Small intestine (tissue), 7 donors: ENCODE results near the gene PHLDA1. TPM values are rescaled to one million over a fixed set of nuclear protein-coding genes. Genes with fewer than 3 reads are reported as not detected.

Experiments
- DNase-seq, 2 donors: peaks; one replicate each; pipeline versions ENCODE4 v3.0.0 to v3.0.0-alpha.2; 2013
- FAIRE-seq: peaks from 2 replicates; lab custom pipeline; 2012; peaks lifted over from hg19 to GRCh38; lab: Jason Lieb, UNC
- H3K27ac ChIP-seq, 3 donors: one replicate each; pipeline ENCODE4 v1.5.1; 2013; ENCODE audit warnings: low read length in 2 of 3, mild to moderate bottlenecking in 2 of 3, control low read depth in 1 of 3, inconsistent platforms in 1 of 3, low read depth in 1 of 3, moderate library complexity in 1 of 3
- H3K27me3 ChIP-seq, 3 donors: one replicate each; pipeline ENCODE4 v1.6.1; 2013; ENCODE audit warnings: low read length in 3 of 3, inconsistent platforms in 1 of 3; ENCODE audit not compliant: control insufficient read depth in 3 of 3, insufficient read depth in 3 of 3
- H3K36me3 ChIP-seq, 3 donors: one replicate each; pipeline ENCODE4 v1.6.1; 2013; ENCODE audit warnings: low read length in 3 of 3, inconsistent platforms in 1 of 3, low read depth in 1 of 3, mild to moderate bottlenecking in 1 of 3, moderate library complexity in 1 of 3; ENCODE audit not compliant: control insufficient read depth in 3 of 3, insufficient read depth in 2 of 3
- H3K4me1 ChIP-seq, 3 donors: one replicate each; pipeline ENCODE4 v1.6.1; 2013; ENCODE audit warnings: low read length in 2 of 3, inconsistent platforms in 1 of 3, low read depth in 1 of 3, mild to moderate bottlenecking in 1 of 3, moderate library complexity in 1 of 3; ENCODE audit not compliant: control insufficient read depth in 3 of 3, insufficient read depth in 2 of 3
- H3K4me3 ChIP-seq, 3 donors: one replicate each; pipeline ENCODE4 v1.5.1; 2013; ENCODE audit warnings: low read length in 3 of 3, control low read depth in 1 of 3, inconsistent platforms in 1 of 3, low read depth in 1 of 3, mild to moderate bottlenecking in 1 of 3, moderate library complexity in 1 of 3
- H3K9me3 ChIP-seq, 2 donors: one replicate each; pipeline ENCODE4 v1.6.1; 2013; ENCODE audit warnings: low read depth in 1 of 2, low read length in 1 of 2; ENCODE audit not compliant: control insufficient read depth in 2 of 2, insufficient read depth in 1 of 2
- WGBS, 3 donors: extraction: QIAGEN DNeasy Blood & Tissue Kit; methylation state at CpG; one replicate each; pipeline ENCODE4 v1.1.7; 2013; 5-methylcytosine and 5-hydroxymethylcytosine counted together
- polyA plus RNA-seq, 4 donors: library from polyadenylated mRNA; stranded (reverse) in 3 of 4; unstranded in 1 of 4; fragments of 200-250 nt in 3 of 4; fragments of 120-200 nt in 1 of 4; gene quantifications; one replicate each; pipeline versions ENCODE4 v1.2.1 to v1.2.3, GENCODE V29; 2013
- donor health status: healthy with polysubstance abuse.
- donor health status: control.
- donor health status: control.
- donor health status: Bipolar disorder and iron deficiency.
- donor health status: healthy.

The PHLDA1 gene
- polyA plus RNA-seq, 4 donors = 0.22 to 10.7 (median 5.3) TPM

DNA sequence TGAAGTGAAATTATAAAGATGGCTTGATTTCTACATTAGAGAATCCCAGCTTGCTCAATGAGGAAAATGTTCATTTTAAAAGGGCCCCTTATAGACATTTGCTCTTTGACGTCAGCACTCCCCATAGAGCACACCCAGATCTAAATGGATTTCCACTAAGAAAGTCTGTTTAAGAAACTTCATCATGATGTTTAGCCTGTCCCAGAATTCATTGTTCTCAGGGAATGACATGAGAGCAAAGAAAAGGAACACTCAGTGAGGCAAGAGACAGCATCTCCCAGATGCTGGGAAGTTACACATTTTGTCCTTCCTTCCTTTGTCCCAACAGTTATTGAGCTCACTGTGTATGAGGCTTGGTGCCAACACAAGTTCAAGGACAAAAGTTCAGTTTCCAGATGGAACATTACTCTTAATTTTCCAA is 4.9 kb downstream of the PHLDA1 start:
- Histone ChIP-seq H3K27ac (no peak overlapping the region), H3K36me3 (no peaks in the 10 kb centered on the region), H3K4me1 (peaks cover 0 to 2% (median 0%) of the 10 kb centered on the region in 3 donors), H3K9me3 (no peaks in the 10 kb centered on the region), H3K27me3 (no peaks in the 10 kb centered on the region), H3K4me3 (no peak overlapping the region)
- FAIRE-seq (no peak), DNase-seq (no peak)
- 60 to 73% (median 69%) methylated on average over 1 of the region's 1 CpG for WGBS, 3 donors

DNA sequence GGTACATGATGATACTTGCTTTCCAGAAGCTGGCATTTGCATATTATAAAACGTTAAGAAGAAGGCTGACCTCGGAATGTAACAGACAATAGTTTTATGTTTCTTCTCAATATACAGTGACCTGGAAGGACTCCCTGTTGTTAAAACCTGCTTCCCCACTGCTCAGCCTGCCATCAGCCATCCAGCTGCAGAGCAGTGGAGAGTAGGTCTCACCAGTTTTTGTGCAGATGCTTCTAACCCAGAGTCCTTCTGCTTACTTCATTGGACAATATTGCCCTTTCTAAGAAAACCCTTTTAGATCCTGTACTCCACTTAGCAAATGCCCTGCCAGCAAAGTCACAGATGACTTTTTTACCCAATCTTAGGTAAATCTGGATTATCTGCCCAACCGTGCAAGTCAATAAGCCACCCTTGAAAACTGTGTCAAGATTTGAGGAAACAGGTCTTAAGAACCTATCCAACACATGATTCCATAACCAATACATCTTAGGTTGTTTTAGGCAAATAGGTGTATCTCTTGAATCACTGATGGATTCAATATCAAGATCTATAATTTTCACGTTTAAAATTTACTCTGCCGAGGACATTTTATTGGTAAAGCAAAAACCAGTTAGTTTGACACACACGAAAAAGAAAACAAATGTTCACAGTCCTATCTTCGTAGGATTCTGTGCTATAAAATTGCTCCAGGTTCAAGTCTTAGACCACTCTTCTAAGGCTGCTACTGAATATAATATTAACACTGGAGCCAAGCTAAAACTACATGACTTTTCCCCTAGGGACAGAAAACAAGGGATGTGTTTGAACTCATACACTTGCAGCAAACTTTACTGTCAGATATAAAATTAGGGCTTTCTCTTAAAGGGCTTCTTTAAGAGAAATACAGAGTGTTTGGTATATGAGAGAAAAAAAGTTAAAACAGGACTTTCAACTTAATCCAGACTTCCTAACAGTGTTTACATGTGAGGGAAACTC is 5.7 kb downstream of the PHLDA1 start:
- H3K9me3 ChIP-seq = no peaks in the 10 kb centered on the region
- no peaks in the 10 kb centered on the region for H3K36me3 ChIP-seq
- H3K4me3 ChIP-seq = no peak overlapping the region
- FAIRE-seq (no peak), DNase-seq (no peak)
- peak overlapping the region in 1 of 3 donors; percentile 3 for H3K27ac ChIP-seq
- WGBS, 3 donors = 46 to 68% (median 68%) methylated on average over 7 of the region's 7 CpGs
- peaks cover 0 to 2% (median 0%) of the 10 kb centered on the region in 3 donors for H3K4me1 ChIP-seq
- no peaks in the 10 kb centered on the region for H3K27me3 ChIP-seq

DNA sequence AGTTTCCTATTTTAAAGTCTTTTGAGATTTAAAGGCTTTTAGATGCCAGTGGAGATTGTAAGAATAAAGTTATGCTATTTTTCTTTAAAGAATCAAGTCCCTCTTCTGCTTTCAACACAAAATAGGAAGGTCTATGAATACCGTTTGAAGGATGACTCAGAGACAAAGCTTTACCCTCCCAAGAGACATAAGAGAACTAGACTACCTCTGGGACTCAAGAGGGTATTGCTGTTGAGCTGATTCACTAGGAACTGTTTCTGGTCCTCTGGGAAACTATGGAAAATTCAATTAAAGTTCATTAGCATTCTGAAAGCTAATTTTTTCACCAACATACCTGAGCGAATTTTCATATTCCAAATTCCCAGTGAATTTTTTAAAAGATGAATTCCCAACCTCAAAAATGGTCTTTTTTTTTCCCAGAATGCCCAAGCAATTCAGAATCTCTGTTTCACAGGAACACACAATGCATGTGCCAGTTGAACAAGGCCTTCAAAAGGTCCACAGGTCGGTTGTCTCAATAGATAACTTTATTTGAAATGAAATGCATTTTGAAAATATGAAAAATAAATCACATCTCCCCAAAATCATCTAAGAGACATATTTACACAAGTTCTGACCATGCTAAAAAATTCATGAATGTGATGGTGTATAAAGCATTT is 6.5 kb downstream of the PHLDA1 start:
- FAIRE-seq (no peak), DNase-seq (no peak)
- no peak overlapping the region for H3K4me3 ChIP-seq
- no peaks in the 10 kb centered on the region for H3K36me3 ChIP-seq
- WGBS, 3 donors = 58 to 66% (median 66%) methylated on average over 3 of the region's 3 CpGs
- no peaks in the 10 kb centered on the region for H3K27me3 ChIP-seq
- peaks cover 0 to 2% (median 0%) of the 10 kb centered on the region in 3 donors for H3K4me1 ChIP-seq
- H3K27ac ChIP-seq = no peak overlapping the region
- no peaks in the 10 kb centered on the region for H3K9me3 ChIP-seq

DNA sequence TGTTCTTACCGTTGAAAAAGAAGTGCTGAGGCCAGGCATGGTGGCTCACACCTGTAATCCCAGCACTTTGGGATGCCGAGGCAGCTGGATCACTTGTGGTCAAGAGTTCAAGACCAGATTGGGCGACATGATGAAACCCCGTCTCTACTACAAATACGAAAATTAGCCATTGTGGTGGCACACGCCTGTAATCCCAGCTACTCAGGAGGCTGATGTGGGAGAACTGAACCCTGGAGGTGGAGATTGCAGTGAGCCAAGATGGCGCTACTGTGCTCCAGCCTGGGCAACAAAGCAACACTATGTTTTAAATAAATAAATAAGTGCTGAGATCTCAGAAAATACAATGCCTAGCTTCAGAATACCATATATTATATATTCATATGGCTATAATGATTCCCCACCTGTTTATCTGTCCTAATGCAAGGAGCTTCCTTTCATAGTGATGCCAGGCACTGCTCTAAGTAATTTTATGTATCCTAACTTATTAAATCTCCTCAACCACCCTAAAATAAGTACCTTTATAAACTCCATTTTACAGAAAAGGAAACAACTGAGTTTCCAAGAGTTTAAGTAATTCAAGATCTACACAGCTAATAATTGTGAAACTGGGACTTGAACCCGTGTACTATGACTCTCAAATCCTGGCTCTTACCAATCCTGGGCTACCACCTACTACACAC is 7.3 kb downstream of the PHLDA1 start:
- no peak for DNase-seq
- no peak overlapping the region for H3K4me3 ChIP-seq
- no peaks in the 10 kb centered on the region for H3K27me3 ChIP-seq
- H3K36me3 ChIP-seq = no peaks in the 10 kb centered on the region
- H3K4me1 ChIP-seq = no peaks in the 10 kb centered on the region
- H3K9me3 ChIP-seq = no peaks in the 10 kb centered on the region
- H3K27ac ChIP-seq = no peak overlapping the region
- WGBS, 3 donors = 85 to 96% (median 90%) methylated on average over 8 of the region's 8 CpGs
- no peak for FAIRE-seq

DNA sequence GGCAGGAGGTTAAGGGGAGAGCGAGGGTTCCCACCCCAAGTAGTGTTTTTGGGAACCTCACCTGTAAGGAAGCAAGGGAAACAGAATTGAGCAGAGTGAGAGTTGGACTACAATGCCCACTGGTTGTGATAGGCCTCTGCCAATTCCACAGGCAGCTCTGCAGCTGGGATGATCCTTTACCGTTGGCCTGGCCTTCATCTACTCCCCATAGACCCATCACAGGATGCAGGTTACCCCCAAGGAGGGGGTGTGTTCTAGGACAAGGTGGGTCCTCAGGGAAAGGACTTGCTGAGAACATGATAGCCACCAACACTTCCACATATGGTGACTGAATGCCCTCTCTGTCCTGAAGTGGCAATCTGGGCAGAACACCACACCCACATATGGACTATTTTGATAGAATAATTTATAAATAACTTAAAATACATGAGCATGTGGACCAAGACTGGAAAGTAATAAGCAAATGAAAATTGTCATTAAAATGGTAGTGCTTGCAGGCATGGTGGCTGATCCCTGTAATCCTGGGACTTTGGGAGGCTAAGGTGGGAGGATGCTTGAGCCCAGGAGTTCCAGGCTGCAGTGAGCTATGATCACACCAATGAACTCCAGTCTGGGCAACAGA is 8.4 kb downstream of the PHLDA1 start:
- no peak overlapping the region for H3K27ac ChIP-seq
- H3K27me3 ChIP-seq = no peaks in the 10 kb centered on the region
- 90 to 97% (median 96%) methylated on average over 2 of the region's 2 CpGs for WGBS, 3 donors
- H3K4me3 ChIP-seq = no peak overlapping the region
- DNase-seq = no peak
- H3K4me1 ChIP-seq = no peaks in the 10 kb centered on the region
- FAIRE-seq = no peak
- H3K9me3 ChIP-seq = no peaks in the 10 kb centered on the region
- H3K36me3 ChIP-seq = no peaks in the 10 kb centered on the region

DNA sequence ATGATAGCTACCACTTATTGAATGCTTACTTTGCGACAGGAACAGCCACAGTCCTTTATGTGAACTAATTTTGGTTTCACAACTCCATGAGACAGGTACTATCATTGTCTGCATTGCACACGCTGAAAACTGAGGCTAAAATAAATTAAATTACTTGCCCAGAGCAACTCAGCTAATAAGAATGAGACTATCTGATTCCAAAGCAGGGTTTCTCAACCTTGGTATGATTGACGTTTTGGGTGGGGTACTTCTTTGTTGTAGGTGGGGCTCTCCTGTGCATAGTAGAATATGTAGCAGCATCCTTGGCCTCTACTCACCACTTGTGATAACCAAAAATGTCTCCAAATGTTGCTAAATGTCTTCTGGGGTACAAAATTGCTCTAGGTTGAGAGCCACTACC is 9.1 kb downstream of the PHLDA1 start:
- Histone ChIP-seq H3K27me3 (no peaks in the 10 kb centered on the region), H3K36me3 (no peaks in the 10 kb centered on the region), H3K4me1 (no peaks in the 10 kb centered on the region), H3K4me3 (no peak overlapping the region), H3K9me3 (no peaks in the 10 kb centered on the region), H3K27ac (no peak overlapping the region)
- FAIRE-seq (no peak), DNase-seq (no peak)
- whole genome bisulfite sequencing, 3 donors = 91 to 94% (median 92%) methylated on average over 3 of the region's 3 CpGs

DNA sequence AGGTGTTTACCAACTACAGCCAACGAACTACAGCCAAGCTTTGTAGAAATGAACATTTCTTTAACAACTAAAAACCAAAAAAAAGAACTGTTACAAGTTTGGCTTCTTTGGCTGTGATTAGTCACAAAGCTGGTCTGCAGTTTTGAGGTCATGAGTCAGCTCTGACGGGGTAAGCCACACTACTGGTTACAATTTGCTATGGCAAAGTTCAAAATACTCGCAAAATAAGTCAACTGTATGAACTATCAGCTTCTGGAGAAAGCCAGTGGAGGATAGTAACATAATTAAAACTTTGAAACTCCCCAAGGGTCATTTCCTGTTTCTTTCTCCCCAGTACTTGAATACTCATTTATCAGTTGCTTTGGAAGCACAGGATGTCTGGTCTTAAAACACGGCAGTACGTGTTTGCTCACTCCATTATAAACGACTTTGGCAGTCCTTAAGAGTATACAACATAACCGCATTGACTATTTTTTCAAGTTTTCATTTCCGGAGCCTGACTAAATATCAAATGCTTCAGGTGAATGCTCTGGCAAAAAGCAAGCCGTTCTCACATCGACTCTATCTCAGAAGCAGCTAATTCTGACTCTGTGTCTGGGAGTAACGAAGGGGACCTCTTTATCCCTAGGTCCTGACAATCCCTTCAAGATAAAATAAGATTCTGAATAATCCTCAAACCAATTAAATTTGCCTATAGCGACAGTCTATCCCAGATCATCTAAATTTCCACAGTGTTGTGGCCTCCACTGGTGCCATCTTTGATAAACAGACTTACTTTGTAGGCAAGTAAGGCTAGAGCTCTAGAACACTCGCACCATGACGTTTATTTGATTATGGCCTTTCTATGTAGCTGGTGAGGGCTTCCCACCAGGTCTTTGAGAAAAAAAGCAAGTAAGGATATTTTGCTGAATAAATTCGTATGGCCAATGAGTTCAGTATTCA is 10.6 kb downstream of the PHLDA1 start:
- peak overlapping the region; percentile 13 to 78 (median 22) for H3K27ac ChIP-seq
- FAIRE-seq (no peak), DNase-seq (peak; percentile 30 to 47)
- no peaks in the 10 kb centered on the region for H3K36me3 ChIP-seq
- H3K27me3 ChIP-seq = no peaks in the 10 kb centered on the region
- no peaks in the 10 kb centered on the region for H3K9me3 ChIP-seq
- no peak overlapping the region for H3K4me3 ChIP-seq
- peaks cover 0 to 2% (median 0%) of the 10 kb centered on the region in 3 donors for H3K4me1 ChIP-seq
- WGBS, 3 donors = 55 to 73% (median 62%) methylated on average over 15 of the region's 15 CpGs
